Neuronal stem cell (in vitro differentiated cells): ENCODE results near the gene CCDC51.
A peak's percentile ranks its signal among the peaks of the same experiment; 100 is the strongest.

ENCODE experiments used
- DNase-seq: peaks from one replicate; pipeline ENCODE4 v3.0.0-alpha.2; 2013; ENCODE audit warnings: low spot score
- H2AFZ ChIP-seq: one replicate; pipeline ENCODE4 v1.6.1; 2013; ENCODE audit warnings: mild to moderate bottlenecking, low read length, inconsistent platforms
- H2AK5ac ChIP-seq: 2 replicates; pipeline ENCODE4 v1.6.1; 2013; ENCODE audit warnings: low read depth, mild to moderate bottlenecking, inconsistent platforms, low read length, moderate library complexity, mixed read lengths
- H2BK120ac ChIP-seq: 2 replicates; pipeline ENCODE4 v1.6.1; 2013; ENCODE audit warnings: low read depth, mild to moderate bottlenecking, inconsistent platforms, low read length, moderate library complexity, mixed read lengths
- H2BK12ac ChIP-seq: one replicate; pipeline ENCODE4 v1.6.1; 2013; ENCODE audit warnings: low read length, inconsistent platforms
- H2BK15ac ChIP-seq: 2 replicates; pipeline ENCODE4 v1.6.1; 2013; ENCODE audit warnings: mild to moderate bottlenecking, low read length, inconsistent platforms, mixed read lengths
- H2BK5ac ChIP-seq: one replicate; pipeline ENCODE4 v1.6.1; 2013; ENCODE audit warnings: inconsistent platforms, mild to moderate bottlenecking, low read length, moderate library complexity
- H3K14ac ChIP-seq: one replicate; pipeline ENCODE4 v1.6.1; 2013; ENCODE audit warnings: low read length, inconsistent platforms
- H3K18ac ChIP-seq: 2 replicates; pipeline ENCODE4 v1.6.1; 2013; ENCODE audit warnings: low read length, inconsistent platforms
- H3K23ac ChIP-seq: 2 replicates; pipeline ENCODE4 v1.6.1; 2013; ENCODE audit warnings: low read depth, mild to moderate bottlenecking, mixed read lengths, low read length, inconsistent platforms; ENCODE audit not compliant: poor library complexity
- H3K27ac ChIP-seq: replicated peaks from 3 replicates; pipeline ENCODE4 v1.5.1; 2013; ENCODE audit warnings: low read length, inconsistent platforms
- H3K27me3 ChIP-seq, 3 experiments: 2 replicates each; pipeline ENCODE4 v1.6.1; 2013; ENCODE audit warnings: low read length in 3 of 3, mild to moderate bottlenecking in 2 of 3, inconsistent platforms in 1 of 3, low read depth in 1 of 3, mixed read lengths in 1 of 3, moderate library complexity in 1 of 3; ENCODE audit not compliant: control insufficient read depth in 3 of 3, insufficient read depth in 3 of 3
- H3K36me3 ChIP-seq, 2 donors: replicated peaks in 1 of 2; 2 replicates each; pipeline ENCODE4 v1.6.1; 2013; ENCODE audit warnings: low read length in 2 of 2; ENCODE audit not compliant: control insufficient read depth in 2 of 2, insufficient read depth in 2 of 2
- H3K4ac ChIP-seq: 2 replicates; pipeline ENCODE4 v1.6.1; 2013; ENCODE audit warnings: inconsistent platforms, mild to moderate bottlenecking, low read length, moderate library complexity
- H3K4me1 ChIP-seq, 2 donors: 1 replicate in 1 of 2; 2 replicates in 1 of 2; pipeline ENCODE4 v1.6.1; 2013; ENCODE audit warnings: low read length in 2 of 2, low read depth in 1 of 2; ENCODE audit not compliant: control insufficient read depth in 2 of 2, insufficient read depth in 1 of 2
- H3K4me2 ChIP-seq: one replicate; pipeline ENCODE4 v1.6.1; 2013; ENCODE audit warnings: mild to moderate bottlenecking, low read length, inconsistent platforms; ENCODE audit not compliant: insufficient read depth, poor library complexity, severe bottlenecking
- H3K4me3 ChIP-seq, 2 donors: 2 replicates each; pipeline ENCODE4 v1.5.1; 2013; ENCODE audit warnings: low read length in 2 of 2, mild to moderate bottlenecking in 2 of 2, inconsistent platforms in 1 of 2, moderate library complexity in 1 of 2
- H3K79me1 ChIP-seq: one replicate; pipeline ENCODE4 v1.6.1; 2013; ENCODE audit warnings: low read depth, mild to moderate bottlenecking, inconsistent platforms, low read length, moderate library complexity
- H3K9ac ChIP-seq: one replicate; pipeline ENCODE4 v1.6.1; 2013; ENCODE audit warnings: mild to moderate bottlenecking, low read depth, low read length, inconsistent platforms; ENCODE audit not compliant: poor library complexity
- H3K9me3 ChIP-seq, 2 donors: replicated peaks in 1 of 2; 2 replicates each; pipeline versions ENCODE3 to v1.6.1; 2013; ENCODE audit warnings: low read length in 2 of 2, mild to moderate bottlenecking in 2 of 2, inconsistent platforms in 1 of 2, low read depth in 1 of 2, mixed read lengths in 1 of 2, moderate library complexity in 1 of 2; ENCODE audit not compliant: control insufficient read depth in 2 of 2, insufficient read depth in 1 of 2
- H4K8ac ChIP-seq: one replicate; pipeline ENCODE4 v1.6.1; 2013; ENCODE audit warnings: low read depth, mild to moderate bottlenecking, inconsistent platforms, low read length, moderate library complexity
- H4K91ac ChIP-seq: one replicate; pipeline ENCODE4 v1.6.1; 2013; ENCODE audit warnings: low read length, low read depth, mild to moderate bottlenecking, inconsistent platforms; ENCODE audit not compliant: poor library complexity
- WGBS, 2 donors: extraction: QIAGEN DNeasy Blood & Tissue Kit; methylation state at CpG; one replicate each; pipeline ENCODE4 v1.1.7; 2013; ENCODE audit warnings: missing lambda C conversion rate in 2 of 2, mixed read lengths in 1 of 2; ENCODE audit not compliant: insufficient read length in 2 of 2, insufficient replicate concordance in 1 of 2; ENCODE audit errors: extremely low coverage in 2 of 2; 5-methylcytosine and 5-hydroxymethylcytosine counted together

Gene CCDC51

DNA sequence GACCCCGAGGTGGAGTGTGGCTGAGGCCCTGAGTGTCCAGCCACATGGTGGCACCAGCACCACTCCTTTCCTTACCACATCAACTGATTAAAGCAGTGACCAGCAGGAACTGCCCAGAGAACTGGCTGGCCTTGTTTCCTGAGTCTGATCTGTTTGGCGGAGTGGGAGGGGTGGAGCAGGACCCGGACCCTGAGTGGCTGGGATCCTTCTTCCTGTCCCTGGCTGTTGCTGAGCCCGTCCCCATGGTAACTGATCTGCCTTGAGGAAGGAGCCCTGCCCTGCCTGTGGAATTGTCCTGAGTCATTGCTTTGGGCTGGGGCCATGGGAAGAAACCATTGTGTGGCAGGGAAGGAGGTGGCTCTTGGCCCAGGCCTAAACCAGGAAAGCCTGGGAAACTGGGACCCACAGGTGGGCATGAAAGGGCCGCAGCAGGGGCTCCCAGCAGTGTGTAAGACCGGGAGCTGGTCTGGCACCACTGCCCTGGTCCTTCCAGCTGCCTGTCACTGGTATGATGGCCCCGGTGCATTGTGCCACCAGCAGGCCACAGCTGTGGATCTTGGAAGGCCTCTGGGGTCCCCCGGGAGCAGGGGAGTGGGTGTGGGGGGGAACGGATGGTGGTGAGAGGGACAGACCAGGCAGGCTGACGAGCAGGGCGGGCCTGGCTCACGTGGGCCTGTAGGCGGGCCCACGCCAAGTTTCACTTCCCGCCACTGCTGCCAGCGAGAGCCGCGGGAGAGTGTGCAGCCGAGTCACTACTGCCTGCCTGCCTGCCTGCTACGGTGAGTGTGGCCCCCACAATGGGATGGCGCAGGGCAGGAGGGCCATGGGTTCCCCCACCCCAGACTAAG, 25.8 kb upstream of the CCDC51 start:
- peak overlapping the region; percentile 94 for H3K14ac ChIP-seq
- H2AFZ ChIP-seq: peak overlapping the region; percentile 70
- H3K9ac ChIP-seq: peak overlapping the region; percentile 85
- no peak overlapping the region for H4K8ac ChIP-seq
- peak overlapping the region in 1 of 2 donors; percentile 51 for H3K4me3 ChIP-seq
- H2BK15ac ChIP-seq: peak overlapping the region; percentile 90
- H3K79me1 ChIP-seq: peaks cover 12% of the 10 kb centered on the region
- H3K4ac ChIP-seq: peak overlapping the region; percentile 98
- H3K18ac ChIP-seq: peak overlapping the region; percentile 98
- H3K23ac ChIP-seq: peak overlapping the region; percentile 92
- peak overlapping the region; percentile 98 for H3K27ac ChIP-seq
- peak overlapping the region; percentile 98 for H2BK120ac ChIP-seq
- H4K91ac ChIP-seq: peak overlapping the region; percentile 97
- H3K36me3 ChIP-seq: peaks cover 38 to 56% of the 10 kb centered on the region in 2 donors
- peak overlapping the region; percentile 98 for H2AK5ac ChIP-seq
- no peaks in the 10 kb centered on the region for H3K27me3 ChIP-seq
- H3K9me3 ChIP-seq: no peaks in the 10 kb centered on the region
- peak overlapping the region; percentile 100 for H2BK5ac ChIP-seq
- H2BK12ac ChIP-seq: peak overlapping the region; percentile 91
- H3K4me1 ChIP-seq: peaks cover 21 to 22% of the 10 kb centered on the region in 2 donors
- WGBS, 2 donors: no CpG with 5 or more reads among the region's 21 CpGs
- peak; percentile 97 for DNase-seq
- H3K4me2 ChIP-seq: no peak overlapping the region

- peak overlapping the region; percentile 85 for H3K9ac ChIP-seq
- H2BK5ac ChIP-seq: peak overlapping the region; percentile 95
- peak overlapping the region; percentile 95 for H2AK5ac ChIP-seq
- H3K36me3 ChIP-seq: peaks cover 42 to 61% of the 10 kb centered on the region in 2 donors
- no CpG with 5 or more reads among the region's 7 CpGs for WGBS, 2 donors
- H3K4ac ChIP-seq: peak overlapping the region; percentile 96
- peak overlapping the region; percentile 98 for H2BK15ac ChIP-seq
- peak overlapping the region; percentile 78 for H3K18ac ChIP-seq
- peak overlapping the region; percentile 83 for H3K27ac ChIP-seq
- no peaks in the 10 kb centered on the region for H3K27me3 ChIP-seq
- H2AFZ ChIP-seq: peak overlapping the region; percentile 70
- DNase-seq: no peak
- peaks cover 10% of the 10 kb centered on the region for H3K79me1 ChIP-seq
- H3K4me3 ChIP-seq: no peak overlapping the region
- no peak overlapping the region for H4K91ac ChIP-seq
- no peak overlapping the region for H3K14ac ChIP-seq
- no peak overlapping the region for H3K4me2 ChIP-seq
- peaks cover 20 to 21% of the 10 kb centered on the region in 2 donors for H3K4me1 ChIP-seq
- H2BK12ac ChIP-seq: no peak overlapping the region
- peak overlapping the region; percentile 44 for H2BK120ac ChIP-seq
- no peak overlapping the region for H3K23ac ChIP-seq
- H3K9me3 ChIP-seq: no peaks in the 10 kb centered on the region
- H4K8ac ChIP-seq: no peak overlapping the region
Measured at GRCh38 chr3:48465237-48465530, 25.3 kb upstream of the CCDC51 start.

DNA sequence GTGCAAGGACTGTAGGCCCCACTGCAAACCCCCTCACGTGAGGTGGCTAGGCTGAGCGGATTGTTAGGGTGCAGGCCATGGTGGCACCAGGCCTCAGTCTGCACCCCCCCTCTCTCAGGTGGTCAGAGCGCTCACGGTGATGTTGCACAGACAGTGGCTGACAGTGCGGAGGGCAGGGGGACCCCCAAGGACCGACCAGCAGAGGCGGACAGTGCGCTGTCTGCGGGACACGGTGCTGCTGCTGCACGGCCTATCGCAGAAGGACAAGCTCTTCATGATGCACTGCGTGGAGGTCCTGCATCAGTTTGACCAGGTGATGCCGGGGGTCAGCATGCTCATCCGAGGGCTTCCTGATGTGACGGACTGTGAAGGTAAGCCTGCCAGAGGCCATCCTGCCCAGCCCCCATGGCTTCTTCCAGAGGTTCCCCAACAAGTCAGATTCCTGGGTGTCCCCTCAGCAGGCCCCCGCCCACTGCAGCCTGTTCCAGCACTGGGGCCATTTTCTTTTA, 24.8 kb upstream of the CCDC51 start:
- Histone ChIP-seq H3K27ac (peak overlapping the region; percentile 83), H3K9me3 (no peaks in the 10 kb centered on the region), H4K91ac (peak overlapping the region; percentile 93), H3K27me3 (no peaks in the 10 kb centered on the region), H3K18ac (peak overlapping the region; percentile 78), H2BK12ac (peak overlapping the region; percentile 92), H3K79me1 (peaks cover 10% of the 10 kb centered on the region), H3K9ac (peak overlapping the region; percentile 85), H2AFZ (peak overlapping the region; percentile 70), H3K4me2 (no peak overlapping the region), H2BK15ac (peak overlapping the region; percentile 98), H2BK5ac (peak overlapping the region; percentile 95), H3K36me3 (peaks cover 46 to 62% of the 10 kb centered on the region in 2 donors), H3K23ac (peak overlapping the region; percentile 62), H3K4me1 (peaks cover 19 to 21% of the 10 kb centered on the region in 2 donors), H2BK120ac (peak overlapping the region; percentile 44), H2AK5ac (peak overlapping the region; percentile 95), H3K4ac (peak overlapping the region; percentile 96), H3K4me3 (peak overlapping the region in 1 of 2 donors; percentile 2), H4K8ac (no peak overlapping the region), H3K14ac (peak overlapping the region; percentile 79)
- WGBS, 2 donors: no CpG with 5 or more reads among the region's 17 CpGs
- no peak for DNase-seq

DNA sequence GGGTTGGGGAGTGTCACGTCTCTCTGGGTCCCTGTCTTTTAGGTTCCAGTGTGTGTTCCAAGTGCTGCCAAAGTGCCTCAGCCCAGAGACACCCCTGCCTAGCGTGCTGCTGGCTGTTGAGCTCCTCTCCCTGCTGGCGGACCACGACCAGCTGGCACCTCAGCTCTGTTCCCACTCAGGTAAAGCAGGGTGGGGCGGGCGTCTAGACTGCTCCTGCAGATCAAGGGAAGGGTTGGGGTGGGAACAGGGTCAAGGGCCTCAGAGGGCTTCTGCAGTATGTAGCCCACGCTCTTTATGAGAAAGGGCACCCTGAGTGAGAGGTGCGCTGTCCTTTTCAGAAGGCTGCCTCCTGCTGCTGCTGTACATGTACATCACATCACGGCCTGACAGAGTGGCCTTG, 23.8 kb upstream of the CCDC51 start:
- H3K4me1 ChIP-seq: peaks cover 19 to 21% of the 10 kb centered on the region in 2 donors
- H4K91ac ChIP-seq: no peak overlapping the region
- H3K27me3 ChIP-seq: no peaks in the 10 kb centered on the region
- no peaks in the 10 kb centered on the region for H3K9me3 ChIP-seq
- H3K27ac ChIP-seq: no peak overlapping the region
- no peak overlapping the region for H3K4me3 ChIP-seq
- H2BK5ac ChIP-seq: no peak overlapping the region
- H3K4me2 ChIP-seq: no peak overlapping the region
- H3K4ac ChIP-seq: no peak overlapping the region
- H2BK120ac ChIP-seq: no peak overlapping the region
- H2AK5ac ChIP-seq: no peak overlapping the region
- H3K79me1 ChIP-seq: peaks cover 7% of the 10 kb centered on the region
- no peak overlapping the region for H3K23ac ChIP-seq
- no CpG with 5 or more reads among the region's 9 CpGs for WGBS, 2 donors
- no peak overlapping the region for H4K8ac ChIP-seq
- no peak overlapping the region for H3K14ac ChIP-seq
- no peak for DNase-seq
- H3K9ac ChIP-seq: peak overlapping the region; percentile 1
- H2BK15ac ChIP-seq: no peak overlapping the region
- H3K36me3 ChIP-seq: peaks cover 48 to 62% of the 10 kb centered on the region in 2 donors
- H2AFZ ChIP-seq: no peak overlapping the region
- no peak overlapping the region for H2BK12ac ChIP-seq
- no peak overlapping the region for H3K18ac ChIP-seq
